K562 (cell line): ENCODE measurements around the gene TMEM120B. TPM values are rescaled to one million over a fixed set of nuclear protein-coding genes. Genes with fewer than 3 reads are reported as not detected.

Source experiments
- ATAC-seq: fragments of 200-7000 bp; cut with Tn5 transposase; 3 replicates; pipeline ENCODE4 v1.9.1; 2020; ENCODE audit warnings: moderate library complexity
- BruUV-seq: library from RNA; stranded (reverse); fragments of 400-500 nt; replicated peaks from 2 replicates; lab custom pipeline; 2021; lab: Mats Ljungman, UMichigan
- CTCF ChIA-PET: fragments of 300-600 bp; formaldehyde crosslinking; extraction: SDS; loops from one replicate; lab custom pipeline; 2021; ENCODE audit warnings: low intra/inter-chr PET ratio; lab: Yijun Ruan, JAX
- POLR2A ChIA-PET: fragments of 300-600, 350-650 bp; sonication (Branson Sonifier 250); formaldehyde crosslinking; extraction: SDS; loops from one replicate; lab custom pipeline; 2021; ENCODE audit warnings: antibody characterized with exemption, inconsistent platforms; lab: Yijun Ruan, JAX
- DNase-seq, 4 experiments: peaks; one replicate each; pipeline versions ENCODE4 v3.0.0 to v3.0.0-alpha.2; 2011 to 2018; ENCODE audit warnings: low spot score in 3 of 4, mixed read lengths in 3 of 4; ENCODE audit errors: extremely low read depth in 1 of 4
- FAIRE-seq: peaks from 2 replicates; lab custom pipeline; 2011; peaks lifted over from hg19 to GRCh38; lab: Jason Lieb, UNC
- H2AFZ ChIP-seq: 2 replicates; pipeline ENCODE4 v1.6.0; 2011; ENCODE audit warnings: low read depth, low read length, control low read depth, inconsistent platforms
- H3K27ac ChIP-seq: fragments of 200-600 bp; 3 replicates; pipeline ENCODE4 v1.8.0; 2011; ENCODE audit warnings: low read depth, mild to moderate bottlenecking, control low read depth, inconsistent platforms, low read length, moderate library complexity, mixed read lengths; ENCODE audit errors: extremely low read depth
- H3K27me3 ChIP-seq, 2 experiments: fragments of 300-600 bp in 1 of 2; 2 replicates in 1 of 2; 3 replicates in 1 of 2; pipeline versions ENCODE4 v1.6.0 to v1.8.0; 2011; ENCODE audit warnings: inconsistent platforms in 2 of 2, low read length in 2 of 2, mild to moderate bottlenecking in 1 of 2, mixed read lengths in 1 of 2, moderate library complexity in 1 of 2; ENCODE audit not compliant: control insufficient read depth in 2 of 2, insufficient read depth in 2 of 2
- H3K36me3 ChIP-seq: fragments of 300-600 bp; 3 replicates; pipeline ENCODE4 v1.8.0; 2011; ENCODE audit warnings: mild to moderate bottlenecking, low read length, inconsistent platforms; ENCODE audit not compliant: control insufficient read depth, insufficient read depth
- H3K4me1 ChIP-seq, 2 experiments: fragments of 200-600 bp in 1 of 2; replicated peaks in 1 of 2; 2 replicates in 1 of 2; 3 replicates in 1 of 2; pipeline versions ENCODE4 v1.5.1 to v1.8.0; 2011; ENCODE audit warnings: inconsistent platforms in 2 of 2, low read length in 2 of 2, mild to moderate bottlenecking in 1 of 2, mixed read lengths in 1 of 2, moderate library complexity in 1 of 2; ENCODE audit not compliant: control insufficient read depth in 2 of 2, insufficient read depth in 2 of 2
- H3K4me2 ChIP-seq: 2 replicates; pipeline ENCODE4 v1.6.1; 2011; ENCODE audit warnings: low read length, control low read depth, inconsistent platforms, mixed read lengths; ENCODE audit not compliant: insufficient read depth
- H3K4me3 ChIP-seq: fragments of 200-600 bp; sonication (generic), shearing (Covaris generic); 2 replicates; pipeline ENCODE4 v1.5.1; 2016; ENCODE audit warnings: control low read depth, inconsistent platforms
- H3K79me2 ChIP-seq: fragments of 200-600 bp; 3 replicates; pipeline ENCODE4 v1.8.0; 2011; ENCODE audit warnings: low read length, inconsistent platforms; ENCODE audit not compliant: control insufficient read depth, insufficient read depth
- H3K9ac ChIP-seq, 2 experiments: 2 replicates each; pipeline versions ENCODE4 v1.6.0 to v1.6.1; 2011; ENCODE audit warnings: low read depth in 2 of 2, low read length in 2 of 2, control low read depth in 1 of 2, inconsistent platforms in 1 of 2, mild to moderate bottlenecking in 1 of 2, mixed read lengths in 1 of 2; ENCODE audit not compliant: insufficient read depth in 1 of 2
- H3K9me1 ChIP-seq: one replicate; pipeline ENCODE4 v1.6.0; 2011; ENCODE audit warnings: inconsistent platforms, mild to moderate bottlenecking, low read length, moderate library complexity; ENCODE audit not compliant: control insufficient read depth, insufficient read depth
- H3K9me3 ChIP-seq: replicated peaks from 2 replicates; pipeline ENCODE4 v1.5.1; 2011; ENCODE audit warnings: low read depth, low read length, inconsistent platforms; ENCODE audit not compliant: control insufficient read depth, insufficient read depth
- H4K20me1 ChIP-seq: replicated peaks from 2 replicates; pipeline ENCODE4 v1.6.1; 2011; ENCODE audit warnings: low read length, inconsistent platforms, mixed read lengths; ENCODE audit not compliant: control insufficient read depth, insufficient read depth
- BCOR ChIP-seq: fragments of 450-650 bp; IDR thresholded peaks from 2 replicates; pipeline ENCODE4 v1.6.1; 2016
- BDP1 ChIP-seq: IDR thresholded peaks from 3 replicates; pipeline ENCODE4 v1.6.1; 2011; ENCODE audit not compliant: insufficient read length, insufficient read depth
- BHLHE40 ChIP-seq: IDR thresholded peaks from 2 replicates; pipeline ENCODE4 v1.6.1; 2011; ENCODE audit warnings: low read length, improper control_type of control experiment
- CHCHD3 ChIP-seq: fragments of 250-450 bp; sonication (Bioruptor Pico); IDR thresholded peaks from 2 replicates; pipeline ENCODE4 v2.1.2; 2022; ENCODE audit warnings: mild to moderate bottlenecking
- ELF2 ChIP-seq: fragments of 250-450 bp; sonication (Bioruptor Pico); IDR thresholded peaks from 2 replicates; pipeline ENCODE4 v1.5.0; 2021; ENCODE audit warnings: mild to moderate bottlenecking
- MBD2 ChIP-seq: sonication (generic); IDR thresholded peaks from 2 replicates; pipeline ENCODE4 v1.6.1; 2016; ENCODE audit warnings: low read depth, borderline replicate concordance
- POLR3A ChIP-seq: IDR thresholded peaks from 2 replicates; pipeline ENCODE4 v1.6.1; 2011; ENCODE audit warnings: borderline replicate concordance, mild to moderate bottlenecking, moderate library complexity; ENCODE audit not compliant: insufficient read length, insufficient read depth; ENCODE audit errors: extremely low read depth
- RCOR1 ChIP-seq, 2 experiments: IDR thresholded peaks; 2 replicates each; pipeline ENCODE4 v1.6.1; 2012; ENCODE audit warnings: low read depth in 2 of 2, low read length in 2 of 2, borderline replicate concordance in 1 of 2, improper control_type of control experiment in 1 of 2
- SIN3B ChIP-seq: fragments of 450-650 bp; IDR thresholded peaks from 2 replicates; pipeline ENCODE4 v1.6.1; 2017; ENCODE audit warnings: low read depth, mild to moderate bottlenecking, moderate library complexity
- WHSC1 ChIP-seq: IDR thresholded peaks from one replicate; pipeline ENCODE4 v1.6.1; 2012; ENCODE audit warnings: low read length, control low read depth, inconsistent platforms
- ZNF124 ChIP-seq: sonication (generic); formaldehyde crosslinking; IDR thresholded peaks from 2 replicates; pipeline ENCODE4 v1.8.1; 2022; ENCODE audit warnings: missing genetic modification reagents
- ZNF316 ChIP-seq: fragments of 450-650 bp; IDR thresholded peaks from 2 replicates; pipeline ENCODE4 v1.6.1; 2016
- WGBS: fragments of 100-300 bp; shearing (Covaris generic); methylation state at CpG from one replicate; pipeline ENCODE4 v1.1.6; 2016; ENCODE audit warnings: low coverage, mixed read lengths; ENCODE audit not compliant: insufficient coverage; ENCODE audit errors: missing lambda C conversion rate; 5-methylcytosine and 5-hydroxymethylcytosine counted together
- in situ Hi-C: fragments of 300-500 bp; cut with MboI; formaldehyde crosslinking; loops from 4 replicates; pipeline ENCODE4 v1.15.0; 2018; ENCODE audit warnings: inconsistent platforms, mixed read lengths
- intact Hi-C: fragments of 100-400 bp; cut with micrococcal nuclease; formaldehyde crosslinking; loops from 2 replicates; pipeline ENCODE4 v1.14.2; 2022
- polyA plus RNA-seq, 8 experiments: library from polyadenylated mRNA; depleted of rRNA in 4 of 8; stranded (reverse) in 5 of 8; unstranded in 3 of 8; fragments of >200 nt; fragmentation: Nextera tagmentation in 2 of 8; fragmentation: Illumina TruSeq in 1 of 8; extraction: Ambion mirVana in 2 of 8; extraction: Trizol in 1 of 8; gene quantifications; 2 replicates each; pipeline versions ENCODE4 v1.2.1 to v1.2.3, GENCODE V29; 2011 to 2014; ENCODE audit warnings: inconsistent platforms in 1 of 8, missing spikeins in 1 of 8
- total RNA-seq, 7 experiments: library from RNA; depleted of rRNA in 6 of 7; stranded (reverse); fragments of >200 nt in 6 of 7; fragmentation: Illumina TruSeq in 2 of 7; extraction: Trizol in 2 of 7; gene quantifications; 2 replicates each; pipeline versions ENCODE4 v1.2.1 to v1.2.3, GENCODE V29; 2011 to 2021; ENCODE audit warnings: low replicate concordance in 1 of 7
- TF ChIP-seq, protein P1 (sequence below): fragments of 450-650 bp; IDR thresholded peaks from 2 replicates; pipeline ENCODE4 v1.6.1; 2018; ENCODE audit not compliant: partially characterized antibody
- TF ChIP-seq, protein P2 (sequence below): fragments of 250-450 bp; sonication (Bioruptor Pico); IDR thresholded peaks from 2 replicates; pipeline ENCODE4 v1.5.0; 2021
- TF ChIP-seq, protein P3 (sequence below): sonication (generic); formaldehyde crosslinking; IDR thresholded peaks from 2 replicates; pipeline ENCODE4 v1.8.1; 2023; ENCODE audit warnings: mild to moderate bottlenecking, missing genetic modification reagents, moderate library complexity

TMEM120B gene
- total and polyA plus RNA-seq, 9 of the 15 experiments (the other 6 are each of a cell fraction or from before 2014, with no cell fraction given) = 1.7 to 18.6 (median 7.4) TPM

DNA sequence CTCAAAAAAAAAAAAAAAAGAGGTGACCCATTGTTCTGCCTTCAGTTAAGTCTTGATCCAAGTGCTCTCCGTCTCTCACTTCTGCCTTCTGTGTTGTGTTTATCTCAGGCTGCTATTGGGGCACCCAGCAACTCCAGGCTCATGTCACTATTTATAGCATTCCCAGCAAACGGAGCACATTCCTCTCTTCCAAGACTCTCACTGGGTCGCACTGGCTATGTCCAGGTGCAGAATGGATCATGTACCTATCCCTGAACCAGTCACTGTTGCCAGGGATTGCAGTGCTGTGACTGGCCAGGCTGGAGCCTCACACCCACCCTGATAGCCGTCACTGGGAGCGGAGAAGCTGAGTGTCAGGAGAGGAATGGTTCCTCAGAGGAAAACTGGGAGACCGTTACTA, 49.7 kb downstream of the TMEM120B start (continued):
- TF ChIP-seq, protein P1, sequence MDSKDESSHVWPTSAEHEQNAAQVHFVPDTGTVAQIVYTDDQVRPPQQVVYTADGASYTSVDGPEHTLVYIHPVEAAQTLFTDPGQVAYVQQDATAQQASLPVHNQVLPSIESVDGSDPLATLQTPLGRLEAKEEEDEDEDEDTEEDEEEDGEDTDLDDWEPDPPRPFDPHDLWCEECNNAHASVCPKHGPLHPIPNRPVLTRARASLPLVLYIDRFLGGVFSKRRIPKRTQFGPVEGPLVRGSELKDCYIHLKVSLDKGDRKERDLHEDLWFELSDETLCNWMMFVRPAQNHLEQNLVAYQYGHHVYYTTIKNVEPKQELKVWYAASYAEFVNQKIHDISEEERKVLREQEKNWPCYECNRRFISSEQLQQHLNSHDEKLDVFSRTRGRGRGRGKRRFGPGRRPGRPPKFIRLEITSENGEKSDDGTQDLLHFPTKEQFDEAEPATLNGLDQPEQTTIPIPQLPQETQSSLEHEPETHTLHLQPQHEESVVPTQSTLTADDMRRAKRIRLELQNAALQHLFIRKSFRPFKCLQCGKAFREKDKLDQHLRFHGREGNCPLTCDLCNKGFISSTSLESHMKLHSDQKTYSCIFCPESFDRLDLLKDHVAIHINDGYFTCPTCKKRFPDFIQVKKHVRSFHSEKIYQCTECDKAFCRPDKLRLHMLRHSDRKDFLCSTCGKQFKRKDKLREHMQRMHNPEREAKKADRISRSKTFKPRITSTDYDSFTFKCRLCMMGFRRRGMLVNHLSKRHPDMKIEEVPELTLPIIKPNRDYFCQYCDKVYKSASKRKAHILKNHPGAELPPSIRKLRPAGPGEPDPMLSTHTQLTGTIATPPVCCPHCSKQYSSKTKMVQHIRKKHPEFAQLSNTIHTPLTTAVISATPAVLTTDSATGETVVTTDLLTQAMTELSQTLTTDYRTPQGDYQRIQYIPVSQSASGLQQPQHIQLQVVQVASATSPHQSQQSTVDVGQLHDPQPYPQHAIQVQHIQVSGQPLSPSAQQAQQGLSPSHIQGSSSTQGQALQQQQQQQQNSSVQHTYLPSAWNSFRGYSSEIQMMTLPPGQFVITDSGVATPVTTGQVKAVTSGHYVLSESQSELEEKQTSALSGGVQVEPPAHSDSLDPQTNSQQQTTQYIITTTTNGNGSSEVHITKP = no peak
- no peak for TF ChIP-seq SIN3B
- TF ChIP-seq, protein P2, sequence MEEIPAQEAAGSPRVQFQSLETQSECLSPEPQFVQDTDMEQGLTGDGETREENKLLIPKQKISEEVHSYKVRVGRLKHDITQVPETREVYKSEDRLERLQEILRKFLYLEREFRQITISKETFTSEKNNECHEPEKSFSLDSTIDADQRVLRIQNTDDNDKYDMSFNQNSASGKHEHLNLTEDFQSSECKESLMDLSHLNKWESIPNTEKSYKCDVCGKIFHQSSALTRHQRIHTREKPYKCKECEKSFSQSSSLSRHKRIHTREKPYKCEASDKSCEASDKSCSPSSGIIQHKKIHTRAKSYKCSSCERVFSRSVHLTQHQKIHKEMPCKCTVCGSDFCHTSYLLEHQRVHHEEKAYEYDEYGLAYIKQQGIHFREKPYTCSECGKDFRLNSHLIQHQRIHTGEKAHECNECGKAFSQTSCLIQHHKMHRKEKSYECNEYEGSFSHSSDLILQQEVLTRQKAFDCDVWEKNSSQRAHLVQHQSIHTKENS = no peak
- TF ChIP-seq BCOR = no peak
- TF ChIP-seq CHCHD3 = no peak
- TF ChIP-seq BDP1 = no peak
- TF ChIP-seq, all 486 proteins: peak for 0

DNA sequence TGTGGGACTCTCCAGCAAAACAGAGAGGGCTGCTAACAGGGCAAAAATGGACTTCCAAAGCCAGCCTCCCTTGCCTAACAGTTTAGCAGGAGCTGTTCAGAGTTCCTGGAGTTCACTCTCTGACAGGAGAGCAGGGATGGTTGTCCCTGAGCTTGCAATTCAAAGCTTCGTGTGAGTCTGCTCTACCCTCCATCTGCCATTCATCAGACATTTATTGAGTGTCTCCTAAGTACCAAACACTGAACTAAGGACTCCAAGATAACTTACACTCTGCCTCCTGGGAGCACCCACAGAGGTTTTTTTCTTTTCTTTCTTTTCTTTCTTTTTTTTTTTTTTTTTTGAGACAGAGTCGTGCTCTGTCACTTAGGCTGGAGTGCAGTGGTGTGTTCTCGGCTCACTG, 52.3 kb downstream of the TMEM120B start:
- no peak overlapping the region for H3K9ac ChIP-seq
- no peak overlapping the region for H3K4me3 ChIP-seq
- ChIA-PET POLR2A (interaction anchor here (2.5 to 3.7 kb wide), 2 partner anchors 16 to 53 kb away, joined by 10 to 14 read pairs; partner anchors contain the start of gene TMEM120B), CTCF (no interaction called here)
- TF ChIP-seq RCOR1 (IDR thresholded peaks at IDR 0.05; ENCODE audit: borderline replicate concordance in 1 of 2, low read depth in 2 of 2, low read length in 2 of 2) = no peak
- TF ChIP-seq POLR3A = no peak
- TF ChIP-seq WHSC1 = no peak
- no peak for TF ChIP-seq ZNF316
- TF ChIP-seq ELF2 (CRISPR knock-in tag) = no peak
- TF ChIP-seq BHLHE40 = no peak
- TF ChIP-seq MBD2 = no peak
- TF ChIP-seq, protein P3, sequence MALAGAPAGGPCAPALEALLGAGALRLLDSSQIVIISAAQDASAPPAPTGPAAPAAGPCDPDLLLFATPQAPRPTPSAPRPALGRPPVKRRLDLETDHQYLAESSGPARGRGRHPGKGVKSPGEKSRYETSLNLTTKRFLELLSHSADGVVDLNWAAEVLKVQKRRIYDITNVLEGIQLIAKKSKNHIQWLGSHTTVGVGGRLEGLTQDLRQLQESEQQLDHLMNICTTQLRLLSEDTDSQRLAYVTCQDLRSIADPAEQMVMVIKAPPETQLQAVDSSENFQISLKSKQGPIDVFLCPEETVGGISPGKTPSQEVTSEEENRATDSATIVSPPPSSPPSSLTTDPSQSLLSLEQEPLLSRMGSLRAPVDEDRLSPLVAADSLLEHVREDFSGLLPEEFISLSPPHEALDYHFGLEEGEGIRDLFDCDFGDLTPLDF (CRISPR knock-in tag) = no peak
- no peak for TF ChIP-seq ZNF124 (CRISPR knock-in tag)
- no peak overlapping the region for H3K27ac ChIP-seq
- H3K9me3 ChIP-seq = no peaks in the 10 kb centered on the region
- H4K20me1 ChIP-seq = no peaks in the 10 kb centered on the region
- intact Hi-C loops (no loop called here), in situ Hi-C loops (loop anchor here (5.0 kb wide), 1 partner anchor 73 kb away; no protein-coding TSS in a partner anchor)
- peaks cover 15% of the 10 kb centered on the region; the same call in 2 of the 3 replicates for H3K36me3 ChIP-seq
- ATAC-seq (no peak), FAIRE-seq (no peak), DNase-seq (no peak)
- no TSS peak for BruUV-seq
- H2AFZ ChIP-seq = no peak overlapping the region
- no peaks in the 10 kb centered on the region for H3K9me1 ChIP-seq
- no peaks in the 10 kb centered on the region for H3K27me3 ChIP-seq
- 63% methylated on average over 3 of the region's 3 CpGs for WGBS
- peaks cover 6 to 24% of the 10 kb centered on the region in 2 experiments; a peak in 4 of 5 replicates for H3K4me1 ChIP-seq
- H3K4me2 ChIP-seq = no peak overlapping the region
- H3K79me2 ChIP-seq = no peaks in the 10 kb centered on the region
